GM06990 (cell line): ENCODE results near the gene BEND4.

ENCODE experiments used
- DNase-seq: peaks from one replicate; pipeline ENCODE4 v3.0.0-alpha.2; 2011; ENCODE audit not compliant: insufficient read length; ENCODE audit errors: extremely low read depth
- H3K27me3 ChIP-seq: replicated peaks from 2 replicates; pipeline ENCODE4 v1.6.0; 2011; ENCODE audit warnings: low read length; ENCODE audit not compliant: control insufficient read depth, insufficient read depth
- H3K36me3 ChIP-seq: 2 replicates; pipeline ENCODE4 v1.5.1; 2011; ENCODE audit warnings: low read length; ENCODE audit not compliant: control insufficient read depth, insufficient read depth
- H3K4me3 ChIP-seq: replicated peaks from 2 replicates; pipeline ENCODE4 v1.5.1; 2011; ENCODE audit warnings: low read depth, mild to moderate bottlenecking, control low read depth, low read length
- TF ChIP-seq, protein P1 (sequence below): IDR thresholded peaks from 2 replicates; pipeline ENCODE4 v1.5.1; 2011; ENCODE audit warnings: low read length, control low read depth, mild to moderate bottlenecking, inconsistent platforms; ENCODE audit not compliant: insufficient read depth, poor library complexity, severe bottlenecking

The BEND4 gene

GRCh38 chr4:42159271-42160001 lies 7.0 kb upstream of the BEND4 start:
- peaks cover 2% of the 10 kb centered on the region for H3K27me3 ChIP-seq
- DNase-seq, result no peak
- no peak overlapping the region for H3K4me3 ChIP-seq
- TF ChIP-seq, protein P1, sequence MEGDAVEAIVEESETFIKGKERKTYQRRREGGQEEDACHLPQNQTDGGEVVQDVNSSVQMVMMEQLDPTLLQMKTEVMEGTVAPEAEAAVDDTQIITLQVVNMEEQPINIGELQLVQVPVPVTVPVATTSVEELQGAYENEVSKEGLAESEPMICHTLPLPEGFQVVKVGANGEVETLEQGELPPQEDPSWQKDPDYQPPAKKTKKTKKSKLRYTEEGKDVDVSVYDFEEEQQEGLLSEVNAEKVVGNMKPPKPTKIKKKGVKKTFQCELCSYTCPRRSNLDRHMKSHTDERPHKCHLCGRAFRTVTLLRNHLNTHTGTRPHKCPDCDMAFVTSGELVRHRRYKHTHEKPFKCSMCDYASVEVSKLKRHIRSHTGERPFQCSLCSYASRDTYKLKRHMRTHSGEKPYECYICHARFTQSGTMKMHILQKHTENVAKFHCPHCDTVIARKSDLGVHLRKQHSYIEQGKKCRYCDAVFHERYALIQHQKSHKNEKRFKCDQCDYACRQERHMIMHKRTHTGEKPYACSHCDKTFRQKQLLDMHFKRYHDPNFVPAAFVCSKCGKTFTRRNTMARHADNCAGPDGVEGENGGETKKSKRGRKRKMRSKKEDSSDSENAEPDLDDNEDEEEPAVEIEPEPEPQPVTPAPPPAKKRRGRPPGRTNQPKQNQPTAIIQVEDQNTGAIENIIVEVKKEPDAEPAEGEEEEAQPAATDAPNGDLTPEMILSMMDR, result no peak
- no peaks in the 10 kb centered on the region for H3K36me3 ChIP-seq

DNA sequence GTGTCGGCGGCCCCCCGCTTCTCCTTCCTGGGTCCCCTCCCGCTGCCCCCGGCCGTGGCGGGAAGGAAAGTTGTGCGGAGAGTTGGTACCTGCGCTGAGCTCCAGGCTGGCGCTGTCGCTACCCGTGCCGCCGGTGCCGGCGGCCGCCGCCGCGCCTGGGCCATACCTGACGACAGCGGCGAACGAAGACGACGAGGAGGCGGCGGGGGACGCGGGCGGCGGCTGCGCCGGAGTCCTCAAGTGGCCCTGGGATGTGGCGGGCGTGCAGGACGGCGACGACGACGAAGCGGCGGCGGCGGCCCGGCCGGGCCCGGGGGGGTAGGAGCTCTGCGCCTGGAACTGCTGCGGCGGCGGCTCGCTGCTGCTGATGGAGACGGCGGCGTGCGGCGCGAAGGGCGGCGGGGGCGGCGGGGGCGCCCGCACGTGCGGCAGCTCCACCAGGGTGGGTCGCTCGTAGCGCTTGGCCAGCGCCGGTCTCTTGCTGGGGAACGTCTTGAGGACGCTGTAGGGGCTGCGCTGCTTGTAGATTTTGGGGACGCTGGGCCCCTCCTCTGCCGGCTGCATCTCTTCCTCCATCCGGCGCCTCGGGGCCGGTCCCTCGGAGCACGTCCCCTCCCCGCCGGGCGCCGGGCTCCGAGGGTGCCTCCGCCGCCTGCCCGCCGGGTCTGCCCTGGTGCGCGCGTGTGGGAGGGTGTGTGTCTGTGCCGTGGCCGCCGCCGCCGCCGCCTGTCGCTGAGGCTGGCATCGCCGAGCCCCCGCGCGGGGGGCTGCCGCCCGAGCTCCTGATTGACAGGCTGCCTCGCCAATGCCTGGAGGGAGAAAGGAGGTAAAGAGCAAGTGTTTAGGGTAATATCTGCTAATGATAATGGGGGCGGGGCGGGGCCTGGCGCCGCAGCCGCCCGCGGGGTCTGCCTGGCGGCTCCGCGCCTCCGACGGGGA lies 618 bp downstream of the BEND4 start:
- peak; percentile 47 for DNase-seq
- H3K4me3 ChIP-seq, result peak overlapping the region; percentile 48
- TF ChIP-seq, protein P1, result no peak
- H3K27me3 ChIP-seq, result peaks cover 4% of the 10 kb centered on the region
- no peaks in the 10 kb centered on the region for H3K36me3 ChIP-seq

GRCh38 chr4:42150653-42151567 lies 1.5 kb downstream of the BEND4 start:
- peaks cover 4% of the 10 kb centered on the region for H3K27me3 ChIP-seq
- TF ChIP-seq, protein P1, result no peak
- DNase-seq, result peak; percentile 22
- H3K36me3 ChIP-seq, result no peaks in the 10 kb centered on the region
- H3K4me3 ChIP-seq, result peak overlapping the region; percentile 21

- Histone ChIP-seq H3K27me3 (peaks cover 4% of the 10 kb centered on the region), H3K4me3 (no peak overlapping the region), H3K36me3 (no peaks in the 10 kb centered on the region)
- DNase-seq, result peak; percentile 8
- TF ChIP-seq, protein P1, result no peak
These were observed 3.5 kb downstream of the BEND4 start for GRCh38 chr4:42149004-42149403.

DNA sequence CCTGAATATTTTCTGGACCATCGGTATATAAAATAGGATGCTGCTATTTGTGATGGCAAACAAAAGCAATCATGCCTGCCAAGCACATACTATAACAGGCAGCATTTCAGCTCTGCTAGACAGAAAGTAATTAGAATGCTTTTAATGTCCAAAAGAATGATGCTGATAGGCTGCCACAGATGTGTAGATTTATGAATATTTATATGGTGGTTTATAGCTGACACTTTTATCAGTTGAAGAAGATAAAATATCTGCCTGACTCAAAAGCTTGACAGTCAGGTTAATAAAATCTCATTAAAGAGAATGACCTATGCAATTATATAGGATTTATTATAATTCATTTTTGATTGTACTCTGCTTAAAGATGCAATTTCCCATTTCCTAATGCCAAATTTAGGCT lies 4.0 kb downstream of the BEND4 start:
- TF ChIP-seq, protein P1, result no peak
- Histone ChIP-seq H3K4me3 (no peak overlapping the region), H3K27me3 (peaks cover 4% of the 10 kb centered on the region), H3K36me3 (no peaks in the 10 kb centered on the region)
- no peak for DNase-seq
